Duodenal mucosa (tissue), 2 donors: ENCODE data around the gene CCDC7.
"Not testable (repeated sequence)": the region's sequence is repeated elsewhere in the genome, so short reads cannot be mapped to it uniquely, and the experiment has no call there.

Experiments
- H3K27ac ChIP-seq: one replicate; pipeline ENCODE4 v1.7.0; 2013; ENCODE audit warnings: low read depth, low read length
- H3K27me3 ChIP-seq, 2 donors: one replicate each; pipeline ENCODE4 v1.7.0; 2013; ENCODE audit warnings: low read length in 2 of 2, control low read depth in 1 of 2; ENCODE audit not compliant: insufficient read depth in 2 of 2, control insufficient read depth in 1 of 2
- H3K36me3 ChIP-seq, 2 donors: one replicate each; pipeline ENCODE4 v1.7.0; 2013; ENCODE audit warnings: low read length in 2 of 2, control low read depth in 1 of 2; ENCODE audit not compliant: insufficient read depth in 2 of 2, control insufficient read depth in 1 of 2
- H3K4me1 ChIP-seq, 2 donors: one replicate each; pipeline ENCODE4 v1.7.0; 2013; ENCODE audit warnings: low read length in 2 of 2, control low read depth in 1 of 2; ENCODE audit not compliant: insufficient read depth in 2 of 2, control insufficient read depth in 1 of 2
- H3K4me3 ChIP-seq, 2 donors: one replicate each; pipeline ENCODE4 v1.7.0; 2013; ENCODE audit warnings: low read length in 2 of 2, low read depth in 1 of 2
- H3K9ac ChIP-seq, 2 donors: one replicate each; pipeline ENCODE4 v1.7.0; 2013; ENCODE audit warnings: low read length in 2 of 2, low read depth in 1 of 2
- H3K9me3 ChIP-seq, 2 donors: one replicate each; pipeline ENCODE4 v1.7.0; 2013; ENCODE audit warnings: low read length in 2 of 2, control low read depth in 1 of 2; ENCODE audit not compliant: control insufficient read depth in 1 of 2

The CCDC7 gene

DNA sequence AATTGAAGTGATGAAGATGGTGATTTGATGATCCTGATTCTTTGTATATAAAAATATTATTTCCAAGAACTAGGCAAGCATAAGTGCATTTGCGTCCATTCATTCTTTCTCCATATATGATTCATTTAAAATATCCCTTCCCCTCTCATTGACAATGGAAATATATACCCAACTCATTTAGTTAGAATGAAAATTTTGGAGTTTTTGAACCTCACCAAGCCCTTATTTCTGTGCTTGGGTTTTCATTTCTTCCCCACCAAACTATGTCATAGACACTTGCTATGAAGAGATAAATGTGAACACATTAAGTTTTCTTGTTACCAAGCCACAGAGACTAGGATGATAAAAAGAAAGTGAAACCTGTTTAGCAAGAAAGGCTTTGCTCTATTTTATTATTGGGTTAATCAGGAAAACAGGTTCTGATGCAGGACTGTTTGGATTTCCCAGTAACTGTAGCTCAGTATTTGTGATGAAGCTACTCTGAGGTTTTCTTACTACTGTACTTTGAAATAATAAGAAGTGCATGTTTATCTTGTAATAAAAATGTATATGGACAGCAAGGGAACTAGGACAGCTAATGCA, 443.8 kb downstream of the CCDC7 start:
- H3K9me3 ChIP-seq: no peaks in the 10 kb centered on the region
- no peaks in the 10 kb centered on the region for H3K27me3 ChIP-seq
- H3K36me3 ChIP-seq: no peaks in the 10 kb centered on the region
- no peaks in the 10 kb centered on the region for H3K4me1 ChIP-seq
- no peak overlapping the region for H3K9ac ChIP-seq
- H3K4me3 ChIP-seq: no peak overlapping the region
- no peak overlapping the region for H3K27ac ChIP-seq

DNA sequence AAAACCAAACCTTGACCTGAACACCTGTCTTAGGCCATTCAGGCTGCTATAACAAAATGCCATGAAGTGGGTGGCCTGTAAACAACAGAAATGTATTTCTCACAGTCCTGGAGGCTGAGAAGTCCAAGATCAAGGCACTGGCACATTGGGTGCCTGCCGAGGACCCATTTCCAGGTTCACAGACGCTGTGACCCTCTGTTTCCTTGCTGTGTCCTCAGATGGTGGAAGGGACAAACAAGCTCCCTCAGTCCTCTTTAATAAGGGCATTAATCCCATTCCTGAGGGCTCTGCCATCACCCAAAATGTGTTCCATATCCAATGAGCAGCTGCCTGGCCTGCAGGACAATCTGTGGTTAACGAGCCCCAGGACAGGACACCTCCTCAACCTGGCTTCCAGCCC, 444.5 kb downstream of the CCDC7 start:
- Histone ChIP-seq H3K27me3 (no peaks in the 10 kb centered on the region), H3K36me3 (peaks cover 0 to under 1% of the 10 kb centered on the region in 2 donors), H3K9me3 (no peaks in the 10 kb centered on the region), H3K27ac (no peak overlapping the region), H3K9ac (no peak overlapping the region), H3K4me1 (no peaks in the 10 kb centered on the region), H3K4me3 (no peak overlapping the region)

DNA sequence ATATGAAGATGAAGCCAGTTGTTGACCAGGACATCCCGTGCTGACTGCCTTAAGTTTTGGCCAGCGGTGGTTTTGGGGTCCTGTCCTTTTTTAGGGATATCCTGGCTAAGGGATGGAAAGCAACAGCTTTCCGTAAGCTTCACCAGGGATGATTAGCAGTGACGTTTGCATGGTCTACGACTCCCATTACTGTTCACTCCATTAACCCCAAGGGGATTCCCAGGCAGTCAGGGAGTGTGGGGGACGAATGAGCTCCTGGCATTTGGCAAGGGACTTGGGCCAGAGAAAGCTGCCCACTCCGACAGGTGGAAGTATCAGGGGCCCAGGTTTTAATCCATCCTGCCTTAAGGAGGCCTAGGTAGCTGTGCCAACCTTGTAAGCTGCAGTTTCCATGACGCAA, 445.3 kb downstream of the CCDC7 start:
- Histone ChIP-seq H3K27me3 (no peaks in the 10 kb centered on the region), H3K9me3 (no peaks in the 10 kb centered on the region), H3K4me3 (no peak overlapping the region), H3K4me1 (no peaks in the 10 kb centered on the region), H3K27ac (no peak overlapping the region), H3K9ac (no peak overlapping the region), H3K36me3 (peaks cover 0 to 8% of the 10 kb centered on the region in 2 donors)

DNA sequence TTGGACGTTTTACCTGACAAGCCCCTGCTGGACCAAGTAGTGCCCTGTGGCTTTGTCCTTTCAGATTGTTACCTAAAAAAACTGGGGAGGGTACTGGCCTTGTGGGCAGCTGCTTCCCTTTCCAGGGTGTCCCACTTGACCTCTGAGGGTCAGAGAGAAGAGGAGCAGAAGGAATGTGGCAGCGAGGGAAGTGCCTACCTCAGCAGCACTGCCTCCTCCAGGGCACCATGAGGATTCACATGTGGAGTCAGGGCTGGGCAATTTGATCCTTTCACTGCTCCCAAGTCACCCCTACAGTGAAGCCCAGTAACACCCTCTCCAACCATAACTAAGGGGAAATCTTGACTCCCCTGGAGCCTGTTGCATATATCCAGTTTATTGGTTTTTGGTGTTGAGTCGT, 447.5 kb downstream of the CCDC7 start:
- no peaks in the 10 kb centered on the region for H3K4me1 ChIP-seq
- H3K9me3 ChIP-seq: no peaks in the 10 kb centered on the region
- no peak overlapping the region for H3K9ac ChIP-seq
- no peak overlapping the region for H3K4me3 ChIP-seq
- no peaks in the 10 kb centered on the region for H3K27me3 ChIP-seq
- no peak overlapping the region for H3K27ac ChIP-seq
- H3K36me3 ChIP-seq: peaks cover 5 to 26% of the 10 kb centered on the region in 2 donors

DNA sequence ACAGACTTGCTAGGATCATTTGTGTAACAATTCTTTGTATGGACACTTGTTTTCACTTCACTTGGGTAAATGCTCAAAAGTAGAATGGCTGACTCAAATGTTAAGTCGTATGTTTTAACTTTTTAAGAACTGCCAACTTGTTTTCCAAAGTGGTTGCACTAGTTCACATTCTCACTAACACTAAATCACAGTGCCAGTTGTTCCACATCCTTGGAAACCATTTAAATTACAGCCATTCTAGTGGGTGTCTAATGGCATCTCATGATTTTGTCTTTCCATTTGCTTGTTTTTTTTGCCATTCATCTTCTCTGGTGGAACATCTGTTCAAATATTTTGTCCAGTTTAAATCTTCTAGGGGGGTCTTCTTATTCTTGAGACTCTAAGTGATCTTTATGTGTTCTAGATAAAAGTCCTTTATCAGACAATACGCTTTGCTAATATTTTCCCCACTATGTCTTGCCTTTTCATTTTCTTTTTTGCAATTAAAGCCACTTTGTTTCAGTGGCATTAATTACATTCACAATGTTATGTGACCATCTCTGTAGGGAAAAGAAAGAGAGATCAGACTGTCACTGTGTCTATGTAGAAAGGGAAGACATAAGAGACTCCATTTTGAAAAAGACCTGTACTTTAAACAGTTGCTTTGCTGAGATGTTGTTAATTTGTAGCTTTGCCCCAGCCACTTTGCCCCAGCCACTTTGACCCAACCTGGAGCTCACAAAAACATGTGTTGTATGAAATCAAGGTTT, 448.1 kb downstream of the CCDC7 start:
- no peak overlapping the region for H3K4me3 ChIP-seq
- H3K36me3 ChIP-seq: peaks cover 5 to 30% of the 10 kb centered on the region in 2 donors
- no peaks in the 10 kb centered on the region for H3K27me3 ChIP-seq
- H3K9ac ChIP-seq: no peak overlapping the region
- no peaks in the 10 kb centered on the region for H3K9me3 ChIP-seq
- H3K4me1 ChIP-seq: no peaks in the 10 kb centered on the region
- no peak overlapping the region for H3K27ac ChIP-seq

DNA sequence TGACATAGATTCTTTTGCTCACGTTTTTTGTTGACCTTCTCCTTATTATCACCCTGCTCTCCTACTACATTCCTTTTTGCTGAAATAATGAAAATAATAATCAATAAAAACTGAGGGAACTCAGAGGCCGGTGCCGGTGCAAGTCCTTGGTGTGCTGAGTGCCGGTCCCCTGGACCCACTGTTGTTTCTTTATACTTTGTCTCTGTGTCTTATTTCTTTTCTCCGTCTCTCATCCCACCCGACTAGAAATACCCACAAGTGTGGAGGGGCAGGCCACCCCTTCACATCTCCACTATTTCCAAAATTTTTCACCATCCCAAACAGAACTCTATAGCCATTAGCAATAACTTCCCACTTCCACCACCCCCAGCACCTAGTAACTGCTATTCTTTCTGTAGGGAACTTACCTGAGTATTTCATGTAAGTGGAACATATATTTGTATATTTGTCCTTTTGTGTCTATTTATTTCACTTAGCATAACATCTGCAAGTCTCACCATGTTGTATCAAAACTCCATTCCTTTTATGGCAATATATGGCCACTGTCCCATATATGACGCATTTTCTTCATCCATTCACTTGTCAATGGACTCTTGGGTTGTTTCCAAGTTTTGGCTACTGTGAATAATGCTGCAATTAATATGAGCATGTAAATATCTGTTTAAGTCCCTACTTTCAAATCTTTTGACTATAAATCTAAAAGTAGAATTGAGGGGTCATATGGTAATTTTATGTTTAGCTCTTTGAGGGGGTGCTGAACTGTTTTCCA, 449.4 kb downstream of the CCDC7 start:
- H3K4me3 ChIP-seq, H3K4me1 ChIP-seq, H3K27me3 ChIP-seq, H3K27ac ChIP-seq, H3K9ac ChIP-seq, H3K9me3 ChIP-seq: not testable (repeated sequence)
- peaks cover 5 to 32% of the 10 kb centered on the region in 2 donors for H3K36me3 ChIP-seq

DNA sequence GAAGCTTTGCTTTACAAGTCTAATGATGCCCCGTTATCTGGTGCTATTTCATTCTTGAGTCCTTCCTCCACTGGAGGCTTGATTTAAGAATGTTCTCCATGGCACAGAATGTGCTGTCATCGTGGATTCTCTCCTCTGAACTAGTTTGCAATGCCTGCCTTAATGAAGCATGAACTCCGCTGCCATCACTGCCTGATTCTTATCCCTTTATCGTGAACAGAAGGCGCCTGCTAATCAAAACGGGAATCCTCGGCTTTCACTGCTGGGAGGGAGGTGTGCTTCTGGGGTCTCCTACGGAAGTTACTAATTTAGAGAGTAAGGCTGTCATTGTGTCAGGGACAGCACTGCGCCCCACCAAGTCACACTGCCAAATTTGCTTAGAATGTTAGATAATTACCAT, 455.9 kb downstream of the CCDC7 start:
- Histone ChIP-seq H3K9me3 (no peaks in the 10 kb centered on the region), H3K9ac (no peak overlapping the region), H3K27me3 (no peaks in the 10 kb centered on the region), H3K27ac (no peak overlapping the region), H3K4me3 (no peak overlapping the region), H3K4me1 (peaks cover 0 to 7% of the 10 kb centered on the region in 2 donors), H3K36me3 (peaks cover 4 to 44% of the 10 kb centered on the region in 2 donors)

DNA sequence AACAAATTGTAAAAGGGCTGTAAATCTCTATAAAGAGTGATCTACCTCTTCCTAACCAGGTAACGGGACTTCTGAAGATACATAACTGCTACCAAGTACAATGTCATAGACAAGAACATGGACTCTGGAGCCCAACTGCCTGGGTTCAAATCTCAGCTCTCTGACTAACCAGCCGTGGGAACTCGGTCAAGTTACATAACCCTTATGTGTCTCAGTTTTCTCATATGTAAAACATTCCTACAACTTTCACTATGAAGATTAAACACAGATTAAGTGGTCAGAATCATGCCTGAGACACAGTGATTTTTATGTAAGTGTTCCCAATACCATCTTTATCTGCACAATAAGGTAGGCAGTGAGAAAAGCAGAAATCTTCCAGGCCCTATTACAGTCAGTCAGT, 459.5 kb downstream of the CCDC7 start:
- no peak overlapping the region for H3K27ac ChIP-seq
- H3K27me3 ChIP-seq: no peaks in the 10 kb centered on the region
- no peak overlapping the region for H3K9ac ChIP-seq
- H3K36me3 ChIP-seq: peaks cover 11 to 49% of the 10 kb centered on the region in 2 donors
- H3K4me1 ChIP-seq: peaks cover 0 to 7% of the 10 kb centered on the region in 2 donors
- H3K4me3 ChIP-seq: no peak overlapping the region
- no peaks in the 10 kb centered on the region for H3K9me3 ChIP-seq

DNA sequence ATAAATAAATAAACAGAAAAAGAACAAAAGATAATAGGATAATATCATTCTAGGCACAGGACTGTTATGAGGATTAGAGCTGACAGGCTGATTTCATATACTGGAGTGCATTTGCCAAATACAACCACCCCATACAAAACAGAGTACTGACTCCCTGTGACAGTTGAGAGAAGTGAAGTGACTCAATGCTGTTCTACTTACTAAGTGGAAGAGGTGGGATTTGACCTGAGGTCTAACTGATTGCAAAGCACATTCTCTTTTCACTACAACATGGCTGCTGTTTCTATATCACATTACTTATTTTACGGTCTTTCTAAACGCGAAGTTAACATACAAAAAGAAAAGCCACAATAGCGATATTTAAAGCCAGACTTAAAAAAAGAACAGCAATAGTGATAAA, 460.7 kb downstream of the CCDC7 start:
- Histone ChIP-seq H3K9ac (no peak overlapping the region), H3K27me3 (no peaks in the 10 kb centered on the region), H3K36me3 (peaks cover 17 to 57% of the 10 kb centered on the region in 2 donors), H3K4me3 (no peak overlapping the region), H3K27ac (no peak overlapping the region), H3K9me3 (no peaks in the 10 kb centered on the region), H3K4me1 (peaks cover 0 to 7% of the 10 kb centered on the region in 2 donors)

DNA sequence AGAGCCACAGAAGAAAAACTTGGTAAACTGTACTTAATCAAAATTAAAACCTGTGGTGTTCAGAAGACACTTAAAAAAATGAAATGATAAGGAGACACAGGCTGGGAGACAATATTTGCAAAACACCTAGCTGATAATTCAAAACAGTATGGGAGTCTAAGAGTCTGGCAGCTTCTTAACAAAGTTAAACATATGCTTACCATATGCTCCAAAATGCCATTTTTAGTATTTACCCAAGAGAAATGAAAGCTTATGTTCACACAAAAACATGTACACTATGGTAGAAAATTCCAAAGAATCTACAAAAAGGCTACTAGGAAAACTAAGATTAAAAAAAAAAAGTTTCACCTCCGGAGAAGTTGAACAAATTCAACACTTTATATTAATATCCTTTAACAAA, 463.5 kb downstream of the CCDC7 start:
- Histone ChIP-seq H3K4me3 (no peak overlapping the region), H3K4me1 (peaks cover 0 to 7% of the 10 kb centered on the region in 2 donors), H3K36me3 (peaks cover 19 to 56% of the 10 kb centered on the region in 2 donors), H3K27ac (no peak overlapping the region), H3K9ac (no peak overlapping the region), H3K27me3 (no peaks in the 10 kb centered on the region), H3K9me3 (no peaks in the 10 kb centered on the region)
